Hippocampal formation (tissue), 2 donors: Measurements from ENCODE around the gene RNF166.

Experiments
- DNase-seq, 2 donors: peaks; one replicate each; lab custom pipeline; 2025; lab: John Stamatoyannopoulos, UW

Gene RNF166

GRCh38 chr16:88651989-88652761 lies 54.0 kb downstream of the RNF166 start:
- no peak for DNase-seq

GRCh38 chr16:88651276-88651988 lies 54.8 kb downstream of the RNF166 start:
- DNase-seq, result no peak

DNA sequence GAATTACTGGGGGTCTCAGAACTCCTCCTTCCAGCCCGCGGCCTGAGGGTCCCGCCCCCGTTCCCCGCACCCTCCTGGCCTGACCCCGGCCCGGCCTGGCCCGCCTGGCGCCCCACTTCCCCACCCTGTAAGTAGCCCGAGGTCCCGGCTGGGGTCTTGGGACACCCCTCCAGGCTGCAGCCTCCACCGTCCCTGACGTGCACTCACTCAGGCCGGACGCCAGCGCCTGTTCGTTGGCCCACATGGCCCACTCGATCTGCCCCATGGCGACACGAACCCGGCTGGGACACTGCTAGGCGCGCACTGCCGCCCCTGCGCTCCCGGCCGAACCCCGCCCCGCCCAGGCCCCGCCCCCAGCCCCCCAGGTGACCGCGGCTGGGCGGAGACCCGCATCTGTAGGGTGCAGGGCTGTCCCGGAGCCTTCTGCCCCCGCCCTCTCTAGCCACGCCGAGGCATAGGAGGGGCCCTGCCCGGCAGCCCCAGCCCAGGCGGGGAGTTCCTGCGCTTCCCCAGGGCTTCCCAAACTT lies 55.4 kb downstream of the RNF166 start, which contains the start of gene CYBA:
Gene CYBA, minus strand, starts transcription at position 305 of the 527 bp plus-strand sequence. Its CDS starts 40 bp downstream, at position 265.
- peak in 1 of 2 donors; percentile 36 for DNase-seq

DNA sequence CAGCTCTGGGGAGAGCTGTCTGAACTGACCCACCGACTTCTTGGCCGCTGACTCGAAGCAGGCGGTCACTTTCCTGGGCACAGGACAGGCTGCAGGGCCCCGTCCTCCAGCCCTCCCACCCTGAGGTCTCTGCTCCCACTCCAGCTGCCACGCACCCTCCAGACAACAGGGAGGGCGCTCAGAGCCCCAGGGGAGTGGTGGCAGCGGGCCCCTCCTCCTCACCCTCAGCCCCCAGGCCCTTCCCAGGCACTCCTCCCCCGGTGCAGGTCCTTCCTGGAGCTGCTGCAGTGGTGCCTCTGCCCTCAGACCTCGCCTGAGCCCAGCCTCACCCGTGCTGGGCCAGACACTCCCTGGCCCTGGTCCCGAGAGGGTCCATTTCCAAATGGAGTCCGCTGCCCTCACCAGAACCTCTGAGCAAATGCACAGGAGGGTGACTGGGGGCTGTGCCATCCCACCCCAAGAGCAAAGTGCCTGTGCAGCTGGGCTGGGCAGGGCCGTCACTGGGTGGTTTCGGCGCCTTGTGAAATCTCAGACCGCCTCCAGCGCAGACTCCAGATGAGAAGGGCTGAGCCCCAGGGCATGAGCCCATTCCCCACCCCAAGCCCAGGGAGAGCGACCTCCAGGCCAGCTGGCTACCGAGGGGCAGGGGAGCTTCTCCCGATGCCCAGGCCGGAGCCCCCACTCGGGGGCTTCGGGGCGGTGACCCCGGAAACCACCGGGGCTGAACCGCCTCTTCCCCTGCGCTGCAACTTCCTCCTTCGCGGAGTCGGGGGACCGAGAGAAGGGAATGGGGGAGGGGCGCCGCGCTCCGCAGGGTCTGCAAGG lies 56.1 kb downstream of the RNF166 start:
- DNase-seq, result no peak

DNA sequence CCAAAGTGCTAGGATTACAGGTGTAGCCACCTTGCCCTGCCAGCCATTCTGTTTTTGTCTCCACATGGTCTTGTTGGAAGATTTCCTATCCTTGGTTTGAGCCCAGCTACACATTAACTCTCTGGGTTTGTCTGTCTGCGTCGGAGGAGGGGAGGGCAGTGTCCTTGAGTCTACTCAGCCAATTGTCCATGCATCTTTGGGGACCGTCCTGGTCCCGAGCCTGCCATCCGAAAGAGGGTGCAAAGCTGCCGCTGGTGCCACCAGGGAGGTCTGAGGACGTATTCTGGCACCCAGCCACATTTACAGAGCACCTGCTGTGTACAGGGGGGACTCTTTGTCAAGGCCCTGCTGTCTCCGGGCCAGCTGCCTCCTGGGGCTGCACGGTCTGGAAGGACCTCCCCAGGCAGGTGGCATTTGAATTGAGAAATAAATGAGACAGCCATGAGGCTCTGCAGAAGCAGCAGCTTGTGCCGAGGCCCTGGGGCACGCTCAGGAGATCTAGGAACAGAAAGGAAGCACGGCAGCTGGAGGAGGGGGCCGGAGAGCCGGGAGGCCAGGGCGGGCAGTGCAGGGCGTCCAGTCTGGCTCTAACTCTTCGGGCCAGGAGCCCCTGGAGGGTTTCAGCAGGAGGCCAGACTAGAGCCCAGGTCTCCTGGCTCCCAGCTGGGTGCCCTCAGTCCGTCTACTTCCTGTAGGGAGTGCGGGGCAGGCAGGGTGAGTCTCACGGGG lies 56.8 kb downstream of the RNF166 start:
- DNase-seq, result no peak

GRCh38 chr16:88647178-88648070 lies 58.8 kb downstream of the RNF166 start:
- no peak for DNase-seq
